Astrocyte (in vitro differentiated cells and primary cell): ENCODE measurements around the gene TMEM184A. TPM values are rescaled to one million over a fixed set of nuclear protein-coding genes. Genes with fewer than 3 reads are reported as not detected.
A peak's percentile ranks its signal among the peaks of the same experiment; 100 is the strongest.

Experiments
- DNase-seq: peaks from one replicate; pipeline ENCODE4 v3.0.0-alpha.2; 2010; ENCODE audit warnings: low read depth
- FAIRE-seq: peaks from 2 replicates; lab custom pipeline; 2011; peaks lifted over from hg19 to GRCh38; lab: Jason Lieb, UNC
- H2AFZ ChIP-seq: 2 replicates; pipeline ENCODE4 v1.6.0; 2012; ENCODE audit warnings: low read depth, low read length, inconsistent platforms
- H3K27ac ChIP-seq: 2 replicates; pipeline ENCODE4 v1.5.1; 2011; ENCODE audit warnings: low read depth, low read length, inconsistent platforms
- H3K27me3 ChIP-seq: 2 replicates; pipeline ENCODE4 v1.6.0; 2011; ENCODE audit warnings: low read length, inconsistent platforms; ENCODE audit not compliant: insufficient read depth
- H3K36me3 ChIP-seq: 2 replicates; pipeline ENCODE4 v1.5.1; 2011; ENCODE audit warnings: low read length, inconsistent platforms; ENCODE audit not compliant: insufficient read depth
- H3K4me1 ChIP-seq: 2 replicates; pipeline ENCODE4 v1.5.1; 2011; ENCODE audit warnings: low read length, inconsistent platforms; ENCODE audit not compliant: insufficient read depth
- H3K4me2 ChIP-seq: 2 replicates; pipeline ENCODE4 v1.6.0; 2012; ENCODE audit warnings: low read length, inconsistent platforms
- H3K4me3 ChIP-seq: 2 replicates; pipeline ENCODE4 v1.5.1; 2011; ENCODE audit warnings: low read depth, mild to moderate bottlenecking, low read length, inconsistent platforms; ENCODE audit not compliant: insufficient read depth
- H3K79me2 ChIP-seq: 2 replicates; pipeline ENCODE4 v1.6.0; 2012; ENCODE audit warnings: mild to moderate bottlenecking, low read length, inconsistent platforms; ENCODE audit not compliant: insufficient read depth
- H3K9ac ChIP-seq: 2 replicates; pipeline ENCODE4 v1.6.0; 2012; ENCODE audit warnings: mild to moderate bottlenecking, low read length, inconsistent platforms
- H3K9me3 ChIP-seq: 2 replicates; pipeline ENCODE4 v1.5.1; 2012; ENCODE audit warnings: low read depth, mild to moderate bottlenecking, low read length, inconsistent platforms; ENCODE audit not compliant: insufficient read depth
- H4K20me1 ChIP-seq: 2 replicates; pipeline ENCODE4 v1.6.0; 2012; ENCODE audit warnings: low read length, inconsistent platforms; ENCODE audit not compliant: insufficient read depth
- H3K27ac Mint-ChIP-seq: one replicate; pipeline ENCODE4 v1.8.0; 2021; ENCODE audit warnings: mild to moderate bottlenecking, mixed read lengths; ENCODE audit not compliant: unreplicated experiment
- H3K27me3 Mint-ChIP-seq: one replicate; pipeline ENCODE4 v1.8.0; 2021; ENCODE audit warnings: low read depth, mixed read lengths; ENCODE audit not compliant: unreplicated experiment
- H3K36me3 Mint-ChIP-seq: one replicate; pipeline ENCODE4 v1.8.0; 2021; ENCODE audit warnings: low read depth, mixed read lengths; ENCODE audit not compliant: unreplicated experiment
- H3K4me1 Mint-ChIP-seq: one replicate; pipeline ENCODE4 v1.8.0; 2021; ENCODE audit warnings: low read depth, mixed read lengths; ENCODE audit not compliant: unreplicated experiment
- H3K4me3 Mint-ChIP-seq: one replicate; pipeline ENCODE4 v1.8.0; 2021; ENCODE audit warnings: mild to moderate bottlenecking, moderate library complexity, mixed read lengths; ENCODE audit not compliant: unreplicated experiment
- H3K9me3 Mint-ChIP-seq: one replicate; pipeline ENCODE4 v1.8.0; 2021; ENCODE audit warnings: mild to moderate bottlenecking, mixed read lengths; ENCODE audit not compliant: unreplicated experiment
- EZH2 ChIP-seq: IDR thresholded peaks from 2 replicates; pipeline ENCODE4 v1.6.1; 2012; ENCODE audit warnings: mild to moderate bottlenecking, low read length, inconsistent platforms; ENCODE audit not compliant: insufficient read depth
- total RNA-seq: library from RNA; stranded (reverse); gene quantifications from 2 replicates; pipeline ENCODE4 v1.2.1, GENCODE V29; 2021
- TF ChIP-seq, protein P1 (sequence below): IDR thresholded peaks from 2 replicates; pipeline ENCODE4 v1.5.1; 2011; ENCODE audit warnings: low read depth, mild to moderate bottlenecking, inconsistent platforms, low read length, moderate library complexity; ENCODE audit not compliant: insufficient read depth

TMEM184A gene
- total RNA-seq, 1 donor from 2014 or later: 2.1 TPM

GRCh38 chr7:1562597-1563051, 6.6 kb upstream of the TMEM184A start:
- Mint-ChIP-seq H3K27ac (no peak overlapping the region), H3K4me1 (peaks cover 13% of the 10 kb centered on the region), H3K4me3 (no peak overlapping the region), H3K36me3 (peaks cover 6% of the 10 kb centered on the region), H3K27me3 (no peaks in the 10 kb centered on the region), H3K9me3 (no peaks in the 10 kb centered on the region)
- no peak overlapping the region for H3K4me2 ChIP-seq
- H3K27me3 ChIP-seq: no peaks in the 10 kb centered on the region
- H2AFZ ChIP-seq: no peak overlapping the region
- TF ChIP-seq, protein P1, sequence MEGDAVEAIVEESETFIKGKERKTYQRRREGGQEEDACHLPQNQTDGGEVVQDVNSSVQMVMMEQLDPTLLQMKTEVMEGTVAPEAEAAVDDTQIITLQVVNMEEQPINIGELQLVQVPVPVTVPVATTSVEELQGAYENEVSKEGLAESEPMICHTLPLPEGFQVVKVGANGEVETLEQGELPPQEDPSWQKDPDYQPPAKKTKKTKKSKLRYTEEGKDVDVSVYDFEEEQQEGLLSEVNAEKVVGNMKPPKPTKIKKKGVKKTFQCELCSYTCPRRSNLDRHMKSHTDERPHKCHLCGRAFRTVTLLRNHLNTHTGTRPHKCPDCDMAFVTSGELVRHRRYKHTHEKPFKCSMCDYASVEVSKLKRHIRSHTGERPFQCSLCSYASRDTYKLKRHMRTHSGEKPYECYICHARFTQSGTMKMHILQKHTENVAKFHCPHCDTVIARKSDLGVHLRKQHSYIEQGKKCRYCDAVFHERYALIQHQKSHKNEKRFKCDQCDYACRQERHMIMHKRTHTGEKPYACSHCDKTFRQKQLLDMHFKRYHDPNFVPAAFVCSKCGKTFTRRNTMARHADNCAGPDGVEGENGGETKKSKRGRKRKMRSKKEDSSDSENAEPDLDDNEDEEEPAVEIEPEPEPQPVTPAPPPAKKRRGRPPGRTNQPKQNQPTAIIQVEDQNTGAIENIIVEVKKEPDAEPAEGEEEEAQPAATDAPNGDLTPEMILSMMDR: no peak
- no peak for TF ChIP-seq EZH2
- H3K4me3 ChIP-seq: no peak overlapping the region
- no peak for DNase-seq
- no peaks in the 10 kb centered on the region for H3K36me3 ChIP-seq
- H4K20me1 ChIP-seq: peaks cover 7% of the 10 kb centered on the region
- no peak overlapping the region for H3K9ac ChIP-seq
- FAIRE-seq: no peak
- peaks cover 10% of the 10 kb centered on the region for H3K4me1 ChIP-seq
- H3K27ac ChIP-seq: no peak overlapping the region
- H3K79me2 ChIP-seq: peaks cover 4% of the 10 kb centered on the region
- H3K9me3 ChIP-seq: no peaks in the 10 kb centered on the region

GRCh38 chr7:1562116-1562515, 6.1 kb upstream of the TMEM184A start:
- H3K27me3 Mint-ChIP-seq: no peaks in the 10 kb centered on the region
- TF ChIP-seq, protein P1: no peak
- TF ChIP-seq EZH2: no peak
- H3K9me3 Mint-ChIP-seq: no peaks in the 10 kb centered on the region
- H3K4me3 Mint-ChIP-seq: peak overlapping the region; percentile 35
- H3K27ac ChIP-seq: no peak overlapping the region
- H3K27me3 ChIP-seq: no peaks in the 10 kb centered on the region
- H3K4me2 ChIP-seq: no peak overlapping the region
- H3K36me3 Mint-ChIP-seq: peaks cover 3% of the 10 kb centered on the region
- H4K20me1 ChIP-seq: peaks cover 4% of the 10 kb centered on the region
- H3K4me3 ChIP-seq: no peak overlapping the region
- no peaks in the 10 kb centered on the region for H3K9me3 ChIP-seq
- H2AFZ ChIP-seq: no peak overlapping the region
- no peak for DNase-seq
- H3K27ac Mint-ChIP-seq: no peak overlapping the region
- no peak overlapping the region for H3K9ac ChIP-seq
- H3K4me1 Mint-ChIP-seq: peaks cover 8% of the 10 kb centered on the region
- FAIRE-seq: no peak
- peaks cover 4% of the 10 kb centered on the region for H3K79me2 ChIP-seq
- no peaks in the 10 kb centered on the region for H3K36me3 ChIP-seq
- H3K4me1 ChIP-seq: peaks cover 6% of the 10 kb centered on the region

GRCh38 chr7:1561036-1561940, 5.3 kb upstream of the TMEM184A start:
- DNase-seq (no peak), FAIRE-seq (no peak)
- no peaks in the 10 kb centered on the region for H3K79me2 ChIP-seq
- no peak overlapping the region for H3K4me2 ChIP-seq
- no peak overlapping the region for H3K27ac ChIP-seq
- no peaks in the 10 kb centered on the region for H3K9me3 Mint-ChIP-seq
- no peak overlapping the region for H3K27ac Mint-ChIP-seq
- peaks cover under 1% of the 10 kb centered on the region for H3K4me1 ChIP-seq
- H3K4me3 Mint-ChIP-seq: no peak overlapping the region
- no peaks in the 10 kb centered on the region for H3K27me3 Mint-ChIP-seq
- no peaks in the 10 kb centered on the region for H3K36me3 Mint-ChIP-seq
- H3K36me3 ChIP-seq: no peaks in the 10 kb centered on the region
- no peaks in the 10 kb centered on the region for H4K20me1 ChIP-seq
- H3K4me1 Mint-ChIP-seq: peaks cover 6% of the 10 kb centered on the region
- H2AFZ ChIP-seq: no peak overlapping the region
- H3K9ac ChIP-seq: no peak overlapping the region
- no peaks in the 10 kb centered on the region for H3K9me3 ChIP-seq
- no peak for TF ChIP-seq EZH2
- TF ChIP-seq, protein P1: no peak
- H3K4me3 ChIP-seq: no peak overlapping the region
- H3K27me3 ChIP-seq: no peaks in the 10 kb centered on the region
